H9 (cell line): Measurements from ENCODE around the gene PROC. TPM values are rescaled to one million over a fixed set of nuclear protein-coding genes. Genes with fewer than 3 reads are reported as not detected.

Experiments used
- DNase-seq: peaks from one replicate; pipeline ENCODE4 v3.0.0-alpha.2; 2017
- H2AFZ ChIP-seq: one replicate; pipeline ENCODE4 v1.6.1; 2013; ENCODE audit warnings: mild to moderate bottlenecking, low read length, control low read depth, moderate library complexity
- H2AK5ac ChIP-seq: 2 replicates; pipeline ENCODE4 v1.6.1; 2013; ENCODE audit warnings: low read length, control low read depth, mixed read lengths; ENCODE audit not compliant: insufficient read length
- H2BK120ac ChIP-seq: one replicate; pipeline ENCODE4 v1.6.1; 2013; ENCODE audit warnings: low read depth, mild to moderate bottlenecking, low read length, control low read depth, inconsistent platforms; ENCODE audit not compliant: poor library complexity, severe bottlenecking
- H2BK12ac ChIP-seq: 2 replicates; pipeline ENCODE4 v1.6.1; 2013; ENCODE audit warnings: low read length, control low read depth, mixed read lengths, low read depth; ENCODE audit not compliant: insufficient read length
- H2BK15ac ChIP-seq: 2 replicates; pipeline ENCODE4 v1.6.1; 2013; ENCODE audit warnings: low read depth, low read length, control low read depth
- H2BK20ac ChIP-seq: one replicate; pipeline ENCODE4 v1.6.1; 2013; ENCODE audit warnings: low read depth, mild to moderate bottlenecking, low read length, control low read depth, inconsistent platforms; ENCODE audit not compliant: poor library complexity, severe bottlenecking
- H2BK5ac ChIP-seq: 2 replicates; pipeline ENCODE4 v1.6.1; 2013; ENCODE audit warnings: low read length, control low read depth, mixed read lengths; ENCODE audit not compliant: insufficient read length
- H3K14ac ChIP-seq: 2 replicates; pipeline ENCODE4 v1.6.1; 2013; ENCODE audit warnings: low read length, control low read depth; ENCODE audit not compliant: insufficient read depth
- H3K18ac ChIP-seq: 2 replicates; pipeline ENCODE4 v1.6.1; 2013; ENCODE audit warnings: low read depth, mild to moderate bottlenecking, mixed read lengths, low read length, control low read depth; ENCODE audit not compliant: insufficient read length
- H3K23ac ChIP-seq: 2 replicates; pipeline ENCODE4 v1.6.1; 2013; ENCODE audit warnings: low read length, control low read depth, mixed read lengths, low read depth; ENCODE audit not compliant: insufficient read length
- H3K23me2 ChIP-seq: 2 replicates; pipeline ENCODE4 v1.6.1; 2013; ENCODE audit warnings: low read depth, mild to moderate bottlenecking, mixed read lengths, low read length, control low read depth; ENCODE audit not compliant: insufficient read length, poor library complexity, severe bottlenecking
- H3K27ac ChIP-seq: 2 replicates; pipeline ENCODE4 v1.5.1; 2013; ENCODE audit warnings: low read length, control low read depth, mixed read lengths, low read depth; ENCODE audit not compliant: insufficient read length
- H3K27me3 ChIP-seq: 2 replicates; pipeline ENCODE4 v1.6.1; 2013; ENCODE audit warnings: low read length, control low read depth, inconsistent platforms; ENCODE audit not compliant: insufficient read depth
- H3K4ac ChIP-seq: 2 replicates; pipeline ENCODE4 v1.6.1; 2013; ENCODE audit warnings: low read depth, mild to moderate bottlenecking, control low read depth, inconsistent platforms, low read length, moderate library complexity
- H3K4me1 ChIP-seq: 2 replicates; pipeline ENCODE4 v1.6.1; 2013; ENCODE audit warnings: low read length, control low read depth, inconsistent platforms; ENCODE audit not compliant: insufficient read depth
- H3K4me2 ChIP-seq: 2 replicates; pipeline ENCODE4 v1.6.1; 2013; ENCODE audit warnings: low read length, control low read depth, mixed read lengths; ENCODE audit not compliant: insufficient read length, insufficient read depth
- H3K56ac ChIP-seq: 2 replicates; pipeline ENCODE4 v1.6.1; 2013; ENCODE audit warnings: low read depth, mild to moderate bottlenecking, mixed read lengths, low read length, control low read depth; ENCODE audit not compliant: insufficient read length
- H3K79me1 ChIP-seq: 2 replicates; pipeline ENCODE4 v1.6.1; 2013; ENCODE audit warnings: low read depth, mild to moderate bottlenecking, moderate library complexity, low read length, control low read depth, inconsistent platforms; ENCODE audit not compliant: insufficient read depth, poor library complexity, severe bottlenecking
- H3K79me2 ChIP-seq: 2 replicates; pipeline ENCODE4 v1.6.1; 2013; ENCODE audit warnings: low read length, control low read depth, inconsistent platforms; ENCODE audit not compliant: insufficient read depth
- H3K9ac ChIP-seq: 2 replicates; pipeline ENCODE4 v1.6.1; 2013; ENCODE audit warnings: low read length, control low read depth, mixed read lengths; ENCODE audit not compliant: insufficient read length; ENCODE audit errors: extremely low read depth
- H3K9me3 ChIP-seq: one replicate; pipeline ENCODE4 v1.6.1; 2013; ENCODE audit warnings: low read depth, low read length, inconsistent platforms; ENCODE audit not compliant: control insufficient read depth
- H3T11ph ChIP-seq: one replicate; pipeline ENCODE4 v1.6.1; 2013; ENCODE audit warnings: mild to moderate bottlenecking, low read length, control low read depth, inconsistent platforms
- H4K20me1 ChIP-seq: one replicate; pipeline ENCODE4 v1.6.1; 2013; ENCODE audit not compliant: control insufficient read depth, insufficient read length, insufficient read depth
- H4K5ac ChIP-seq: 2 replicates; pipeline ENCODE4 v1.6.1; 2013; ENCODE audit warnings: low read depth, mild to moderate bottlenecking, mixed read lengths, low read length, control low read depth; ENCODE audit not compliant: insufficient read length
- H4K8ac ChIP-seq: replicated peaks from 2 replicates; pipeline ENCODE4 v1.6.1; 2013; ENCODE audit warnings: low read length, control low read depth, mixed read lengths, low read depth; ENCODE audit not compliant: insufficient read length
- H4K91ac ChIP-seq: 2 replicates; pipeline ENCODE4 v1.6.1; 2013; ENCODE audit warnings: low read depth, mild to moderate bottlenecking, moderate library complexity, mixed read lengths, low read length, control low read depth; ENCODE audit not compliant: insufficient read length
- H3K27ac Mint-ChIP-seq, 3 experiments: 2 replicates in 2 of 3; 3 replicates in 1 of 3; pipeline ENCODE4 v1.8.0; 2020 to 2021; ENCODE audit warnings: mixed read lengths in 3 of 3, mild to moderate bottlenecking in 1 of 3, moderate library complexity in 1 of 3
- H3K27me3 Mint-ChIP-seq: 2 replicates; pipeline ENCODE4 v1.8.0; 2021; ENCODE audit warnings: low read depth, mild to moderate bottlenecking, moderate library complexity, mixed read lengths
- H3K36me3 Mint-ChIP-seq, 3 experiments: 2 replicates in 2 of 3; 3 replicates in 1 of 3; pipeline ENCODE4 v1.8.0; 2020 to 2021; ENCODE audit warnings: low read depth in 3 of 3, mixed read lengths in 3 of 3; ENCODE audit not compliant: insufficient read depth in 1 of 3
- H3K4me1 Mint-ChIP-seq, 2 experiments: 2 replicates each; pipeline ENCODE4 v1.8.0; 2020; ENCODE audit warnings: mixed read lengths in 2 of 2
- H3K4me3 Mint-ChIP-seq, 2 experiments: 2 replicates in 1 of 2; 3 replicates in 1 of 2; pipeline ENCODE4 v1.8.0; 2020 to 2021; ENCODE audit warnings: mild to moderate bottlenecking in 2 of 2, mixed read lengths in 2 of 2, moderate library complexity in 1 of 2
- H3K9me3 Mint-ChIP-seq, 2 experiments: 2 replicates in 1 of 2; 3 replicates in 1 of 2; pipeline ENCODE4 v1.8.0; 2020; ENCODE audit warnings: mild to moderate bottlenecking in 2 of 2, mixed read lengths in 2 of 2, moderate library complexity in 1 of 2
- WGBS: extraction: QIAGEN DNeasy Blood & Tissue Kit; methylation state at CpG from one replicate; pipeline ENCODE4 v1.1.7; 2013; ENCODE audit warnings: missing lambda C conversion rate, low lambda C conversion rate, mixed read lengths; ENCODE audit not compliant: insufficient read length; ENCODE audit errors: extremely low coverage; 5-methylcytosine and 5-hydroxymethylcytosine counted together
- total RNA-seq: library from RNA; stranded (reverse); gene quantifications from 2 replicates; pipeline ENCODE4 v1.2.1, GENCODE V29; 2021
- TF ChIP-seq, protein P1 (sequence below): fragments of 200-600 bp; sonication (generic); conservative IDR thresholded peaks from 3 replicates; pipeline ENCODE4 v1.8.0; 2021; ENCODE audit warnings: antibody characterized with exemption, mild to moderate bottlenecking

PROC gene
- total RNA-seq, 1 experiment from 2014 or later, result 0.61 TPM

DNA sequence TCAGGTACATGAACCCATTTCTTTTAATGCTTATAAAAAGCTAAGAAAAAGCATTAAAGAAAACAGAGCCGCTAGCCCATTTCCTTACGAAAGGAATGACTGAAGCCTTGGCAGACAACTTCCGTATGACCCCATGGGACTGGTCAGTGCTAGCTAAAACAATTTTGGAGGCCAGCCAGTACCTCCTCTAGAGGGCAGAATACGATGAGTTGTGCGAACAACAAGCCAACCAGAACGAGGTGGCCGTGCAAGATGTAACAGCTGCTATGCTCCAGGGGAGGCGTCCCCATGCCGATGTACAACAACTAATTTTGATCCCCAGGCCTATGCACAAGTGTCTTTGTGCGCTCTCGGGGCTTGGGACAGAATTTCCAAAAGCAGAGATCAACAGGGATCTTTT lies 47.2 kb upstream of the PROC start:
- H3K9me3 ChIP-seq, result peaks cover 25% of the 10 kb centered on the region
- no peaks in the 10 kb centered on the region for H3K27me3 ChIP-seq
- H4K5ac ChIP-seq, result no peak overlapping the region
- no peak overlapping the region for H3K4ac ChIP-seq
- H3K79me1 ChIP-seq, result peaks cover 4% of the 10 kb centered on the region
- no peak overlapping the region for H3K56ac ChIP-seq
- Mint-ChIP-seq H3K4me1 (peaks cover 4 to 5% of the 10 kb centered on the region in 2 experiments; a peak in 2 of 4 replicates), H3K36me3 (peaks cover 42 to 64% (median 45%) of the 10 kb centered on the region in 3 experiments), H3K9me3 (peaks cover 56 to 58% of the 10 kb centered on the region in 2 experiments), H3K4me3 (no peak overlapping the region), H3K27me3 (no peaks in the 10 kb centered on the region), H3K27ac (no peak overlapping the region)
- no peak overlapping the region for H2BK20ac ChIP-seq
- no peak overlapping the region for H3K27ac ChIP-seq
- H3K18ac ChIP-seq, result no peak overlapping the region
- no peak overlapping the region for H3T11ph ChIP-seq
- no peak overlapping the region for H3K14ac ChIP-seq
- TF ChIP-seq, protein P1, sequence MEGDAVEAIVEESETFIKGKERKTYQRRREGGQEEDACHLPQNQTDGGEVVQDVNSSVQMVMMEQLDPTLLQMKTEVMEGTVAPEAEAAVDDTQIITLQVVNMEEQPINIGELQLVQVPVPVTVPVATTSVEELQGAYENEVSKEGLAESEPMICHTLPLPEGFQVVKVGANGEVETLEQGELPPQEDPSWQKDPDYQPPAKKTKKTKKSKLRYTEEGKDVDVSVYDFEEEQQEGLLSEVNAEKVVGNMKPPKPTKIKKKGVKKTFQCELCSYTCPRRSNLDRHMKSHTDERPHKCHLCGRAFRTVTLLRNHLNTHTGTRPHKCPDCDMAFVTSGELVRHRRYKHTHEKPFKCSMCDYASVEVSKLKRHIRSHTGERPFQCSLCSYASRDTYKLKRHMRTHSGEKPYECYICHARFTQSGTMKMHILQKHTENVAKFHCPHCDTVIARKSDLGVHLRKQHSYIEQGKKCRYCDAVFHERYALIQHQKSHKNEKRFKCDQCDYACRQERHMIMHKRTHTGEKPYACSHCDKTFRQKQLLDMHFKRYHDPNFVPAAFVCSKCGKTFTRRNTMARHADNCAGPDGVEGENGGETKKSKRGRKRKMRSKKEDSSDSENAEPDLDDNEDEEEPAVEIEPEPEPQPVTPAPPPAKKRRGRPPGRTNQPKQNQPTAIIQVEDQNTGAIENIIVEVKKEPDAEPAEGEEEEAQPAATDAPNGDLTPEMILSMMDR, result no peak
- no peak overlapping the region for H2BK5ac ChIP-seq
- no peak for DNase-seq
- H2BK12ac ChIP-seq, result no peak overlapping the region
- H3K4me1 ChIP-seq, result no peaks in the 10 kb centered on the region
- H4K8ac ChIP-seq, result no peak overlapping the region
- no peaks in the 10 kb centered on the region for H4K20me1 ChIP-seq
- H3K9ac ChIP-seq, result no peak overlapping the region
- H3K23ac ChIP-seq, result no peak overlapping the region
- no peak overlapping the region for H2AK5ac ChIP-seq
- H3K4me2 ChIP-seq, result no peak overlapping the region
- no peak overlapping the region for H2BK15ac ChIP-seq
- WGBS, result no CpG with 5 or more reads among the region's 11 CpGs
- no peaks in the 10 kb centered on the region for H3K23me2 ChIP-seq
- H2BK120ac ChIP-seq, result no peak overlapping the region
- H2AFZ ChIP-seq, result no peak overlapping the region
- H4K91ac ChIP-seq, result no peak overlapping the region
- H3K79me2 ChIP-seq, result no peaks in the 10 kb centered on the region; the same call in 1 of the 2 replicates
